HG03575 (cell line): ENCODE data around the gene ELMO1.

Source experiments
- ATAC-seq: cut with Tn5 transposase; IDR thresholded peaks from one replicate; pipeline ENCODE4 v1.9.1; 2021; ENCODE audit not compliant: unreplicated experiment, insufficient number of reproducible peaks, low FRiP score; ENCODE audit errors: extremely low read depth

ELMO1 gene

DNA sequence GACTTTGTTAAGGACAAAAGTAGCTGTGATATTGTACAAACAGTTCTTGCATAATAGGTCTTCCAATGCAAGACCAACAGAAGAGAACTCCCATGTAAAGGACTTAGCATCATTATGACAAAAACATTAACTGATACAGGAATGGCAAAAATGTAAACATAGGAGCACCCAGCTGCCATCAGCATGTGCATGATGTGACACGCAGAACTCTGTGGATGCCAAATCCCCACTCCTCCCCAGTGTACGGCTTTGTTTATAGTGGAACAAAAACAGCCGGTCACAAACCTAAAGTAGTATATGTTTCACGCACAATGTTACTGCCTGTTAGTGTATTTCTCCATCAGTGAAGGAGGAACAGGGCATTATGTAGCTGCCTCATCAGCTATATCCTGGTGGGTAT is 408.3 kb downstream of the ELMO1 start:
- no peak for ATAC-seq

DNA sequence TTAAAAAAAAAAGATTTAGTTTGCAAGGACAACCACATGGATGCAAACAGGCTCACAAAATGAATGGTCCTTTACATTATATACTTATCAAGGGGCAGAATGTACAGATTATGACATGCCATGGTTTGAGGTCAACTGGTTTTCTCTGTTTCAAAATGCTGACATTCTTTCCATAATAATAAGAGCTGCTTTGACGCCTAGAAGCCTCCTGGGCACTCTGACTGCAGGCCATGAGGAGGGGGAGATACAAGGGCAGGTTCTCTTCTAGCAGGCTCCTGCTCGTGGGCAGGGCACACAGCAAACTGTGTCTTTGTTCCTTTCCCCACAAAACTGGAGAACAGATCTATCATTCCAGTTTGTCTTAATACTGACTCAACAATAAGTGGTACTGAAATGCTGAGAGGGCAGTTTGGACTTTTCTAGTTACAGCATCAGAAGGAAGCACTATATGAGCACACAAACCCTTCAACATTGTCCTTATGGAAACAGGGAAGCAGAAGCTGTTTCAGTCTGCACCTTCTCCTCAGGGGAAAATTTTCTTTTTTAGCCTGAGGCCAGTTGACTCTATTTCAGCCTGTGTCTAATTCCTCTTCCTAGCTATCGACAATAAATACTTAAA is 409.4 kb downstream of the ELMO1 start:
- no peak for ATAC-seq

DNA sequence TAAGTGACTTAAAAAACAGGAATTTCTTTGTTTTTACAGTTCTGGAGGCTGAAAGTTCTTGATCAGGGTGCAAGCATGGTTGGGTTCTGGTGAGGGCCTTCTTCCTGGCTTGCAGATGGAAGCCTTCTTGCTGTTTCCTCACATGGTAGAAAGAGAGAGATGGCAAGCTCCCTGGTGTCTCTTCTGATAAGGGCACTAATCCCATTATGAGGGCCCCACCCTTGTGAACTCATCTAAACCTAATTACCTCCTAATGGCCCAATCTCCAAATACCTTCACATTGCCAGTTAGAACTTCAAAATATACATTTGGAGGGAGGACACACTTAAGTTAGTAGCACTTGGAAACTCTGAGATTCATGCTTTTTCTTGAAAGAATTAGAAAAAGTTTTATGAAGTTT is 410.0 kb downstream of the ELMO1 start:
- no peak for ATAC-seq

DNA sequence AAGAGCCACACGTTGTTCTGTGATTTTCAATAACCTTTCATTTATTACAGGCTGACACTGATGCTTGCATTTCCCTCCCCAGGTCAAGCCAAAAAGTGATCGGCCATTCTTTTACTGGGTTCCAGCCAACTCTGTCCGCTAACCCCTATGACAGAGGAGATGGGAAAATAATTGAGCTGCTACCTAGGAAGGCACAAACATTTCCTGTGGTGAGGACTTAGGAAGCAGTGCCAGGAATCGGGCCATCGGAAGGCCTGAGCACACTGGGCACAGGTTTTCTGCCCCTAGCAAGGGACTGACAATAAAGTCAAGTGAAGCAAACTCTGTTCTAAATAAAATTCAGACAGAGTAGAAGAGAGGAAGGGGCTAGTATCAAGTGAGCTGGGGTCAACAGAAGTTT is 411.4 kb downstream of the ELMO1 start:
- ATAC-seq = no peak

DNA sequence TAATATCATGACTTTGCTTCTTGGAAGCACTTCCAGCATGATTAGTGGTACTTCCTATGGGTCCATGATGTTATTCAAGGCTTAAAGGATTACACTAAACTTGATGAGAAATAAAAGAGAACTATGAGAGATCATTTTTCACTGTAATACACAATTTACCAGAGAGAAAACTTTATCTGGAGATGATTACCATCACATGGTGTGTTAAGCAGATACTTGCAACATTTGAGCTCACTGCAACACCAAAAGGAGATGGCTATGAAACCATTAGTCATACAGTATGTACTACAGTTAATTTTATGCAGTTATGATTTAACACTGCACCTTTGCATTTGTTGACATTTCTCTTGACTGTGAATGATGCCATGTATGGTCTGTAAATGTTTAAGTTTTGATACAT is 413.0 kb downstream of the ELMO1 start:
- ATAC-seq = no peak

DNA sequence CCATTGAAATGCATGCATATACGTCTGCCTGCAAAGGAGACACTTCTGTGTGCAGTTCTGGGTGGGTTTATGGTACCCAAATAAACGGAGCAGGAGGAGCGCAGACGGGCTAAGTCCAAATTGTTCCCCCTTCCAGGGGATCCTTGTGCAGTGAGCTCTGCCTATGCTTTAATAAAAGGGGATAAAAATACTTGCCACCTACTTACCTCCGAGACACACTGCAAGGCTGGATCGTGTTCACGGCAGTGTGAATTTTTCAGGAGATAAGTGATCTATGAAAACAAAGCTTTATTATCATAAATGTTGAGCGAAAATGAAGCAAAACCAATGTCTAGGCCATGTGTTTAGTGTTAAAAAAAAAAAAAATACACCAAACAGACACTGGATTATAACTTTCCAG is 415.5 kb downstream of the ELMO1 start:
- ATAC-seq = no peak

DNA sequence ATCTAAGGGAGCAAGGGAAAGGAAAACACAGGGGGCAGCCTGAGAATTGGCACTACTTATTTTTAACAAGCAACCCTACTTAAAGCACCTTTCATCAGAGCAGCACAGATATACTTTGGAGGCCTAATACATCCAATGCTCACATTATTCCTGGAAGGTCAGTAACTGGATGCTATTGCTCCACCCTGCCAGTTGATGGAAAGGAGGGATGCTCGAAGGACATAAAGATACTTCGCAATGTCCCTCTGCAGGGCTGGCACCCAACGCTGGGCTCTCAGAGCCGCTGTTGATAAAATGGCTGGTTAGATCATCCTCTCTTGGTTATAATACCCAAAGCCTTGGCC is 416.4 kb downstream of the ELMO1 start:
- no peak for ATAC-seq

DNA sequence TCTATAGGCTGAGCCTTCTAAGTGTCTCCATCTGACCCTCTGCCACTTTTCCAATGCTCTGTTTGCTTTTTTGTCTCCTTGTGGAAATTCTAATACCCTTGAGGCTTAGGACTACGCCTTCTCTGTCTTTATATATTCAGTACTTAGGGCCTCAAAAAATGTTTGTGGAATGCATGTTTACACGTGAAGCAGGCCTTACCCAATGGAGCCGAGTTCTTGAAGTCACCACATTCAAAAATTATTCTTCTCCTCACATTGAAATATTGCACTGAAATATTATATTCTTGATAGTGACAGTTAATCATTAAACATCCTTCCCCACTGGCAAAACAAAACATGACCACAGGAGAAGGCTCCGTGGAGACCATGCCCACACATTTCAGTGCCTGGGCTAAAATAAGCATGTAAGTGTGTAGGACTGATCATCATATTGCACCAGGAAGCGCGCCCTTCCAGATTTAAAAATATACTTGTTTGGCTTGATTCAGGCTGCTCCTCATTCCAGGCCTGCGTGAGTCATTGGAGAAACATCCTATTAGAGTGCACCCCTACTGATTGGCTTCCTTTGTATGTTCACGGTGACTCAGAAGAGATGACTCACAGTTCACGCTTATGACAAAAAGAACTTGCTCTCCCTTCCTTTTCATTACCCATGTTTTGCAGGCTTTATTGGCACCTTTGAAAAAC is 416.9 kb downstream of the ELMO1 start:
- ATAC-seq = no peak

DNA sequence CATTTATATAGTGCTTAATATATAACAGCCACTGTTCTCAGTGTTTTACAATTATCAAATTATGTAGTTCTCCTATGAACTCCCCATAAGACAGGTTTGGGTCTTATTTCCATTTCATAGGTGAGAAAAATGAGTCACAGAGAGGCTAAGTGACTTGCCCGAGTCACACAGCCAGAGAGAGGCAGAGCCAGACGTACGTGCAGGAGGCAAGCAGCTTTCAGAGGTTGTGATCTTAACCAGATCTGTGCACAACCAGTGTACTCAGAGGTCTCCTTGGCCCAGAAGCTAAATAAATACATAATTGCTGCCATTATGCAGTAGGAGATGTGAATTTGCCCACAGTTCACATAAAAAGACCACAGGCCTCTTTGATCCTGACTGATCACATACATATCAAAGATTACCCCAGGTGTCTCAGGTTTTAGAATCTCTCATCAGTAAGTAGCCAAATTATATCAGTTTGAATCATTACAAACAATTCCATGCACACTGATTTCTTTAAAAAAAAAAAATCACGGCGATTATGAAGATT is 419.7 kb downstream of the ELMO1 start:
- no peak for ATAC-seq

DNA sequence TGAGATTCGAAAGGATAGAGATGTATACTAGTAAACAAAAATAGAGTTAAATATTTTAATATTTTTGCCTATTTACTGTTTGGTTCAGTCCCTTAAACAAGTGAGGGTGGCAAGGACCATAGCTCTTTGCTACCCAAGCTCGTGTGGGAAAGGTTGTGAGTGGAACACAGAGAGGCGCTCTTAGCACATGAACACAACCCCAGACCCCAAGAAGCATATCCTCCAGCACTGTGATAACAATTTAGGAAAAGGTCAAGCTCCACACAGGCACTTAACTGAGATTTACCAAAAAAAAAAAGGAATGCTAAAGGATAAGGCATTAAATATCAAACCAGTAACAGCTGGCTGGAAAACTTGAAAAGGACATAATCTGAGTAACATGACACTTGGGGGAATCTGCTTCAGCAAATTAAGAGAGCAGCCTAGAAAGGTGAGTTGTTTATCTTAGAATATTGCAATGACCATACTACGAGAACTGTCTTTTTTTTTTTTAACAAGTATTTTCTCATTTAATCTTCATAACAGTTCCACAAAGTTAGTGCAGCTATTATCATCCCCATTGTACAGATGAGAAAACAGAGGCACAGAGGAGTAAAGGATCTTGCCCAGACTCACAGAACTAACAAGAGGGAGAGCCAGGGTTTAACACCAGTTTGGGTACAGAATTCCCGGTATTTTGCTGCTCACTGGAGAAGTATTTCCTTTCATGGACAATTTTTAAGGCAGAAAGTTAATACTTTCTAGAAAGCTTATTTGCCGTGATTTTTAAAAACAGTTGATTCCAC is 420.9 kb downstream of the ELMO1 start:
- ATAC-seq = no peak

DNA sequence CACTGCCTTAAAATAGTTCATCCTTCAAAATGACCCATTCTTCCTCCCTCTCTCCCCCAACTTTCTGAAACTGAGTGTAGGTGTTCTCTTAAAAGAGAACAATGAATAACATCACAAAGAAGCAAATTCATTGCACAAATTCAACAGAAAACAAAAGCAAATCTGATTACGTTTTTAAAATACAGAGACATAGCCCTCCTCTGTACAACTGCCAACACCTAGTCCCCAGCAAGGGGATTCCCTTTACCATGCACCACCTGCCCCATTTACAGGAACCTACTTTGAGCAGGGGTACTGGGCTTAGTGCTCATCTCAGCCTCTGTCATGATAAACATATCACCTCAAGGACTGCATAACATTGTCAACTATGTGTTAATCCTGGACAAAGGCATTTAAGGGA is 421.6 kb downstream of the ELMO1 start:
- no peak for ATAC-seq

DNA sequence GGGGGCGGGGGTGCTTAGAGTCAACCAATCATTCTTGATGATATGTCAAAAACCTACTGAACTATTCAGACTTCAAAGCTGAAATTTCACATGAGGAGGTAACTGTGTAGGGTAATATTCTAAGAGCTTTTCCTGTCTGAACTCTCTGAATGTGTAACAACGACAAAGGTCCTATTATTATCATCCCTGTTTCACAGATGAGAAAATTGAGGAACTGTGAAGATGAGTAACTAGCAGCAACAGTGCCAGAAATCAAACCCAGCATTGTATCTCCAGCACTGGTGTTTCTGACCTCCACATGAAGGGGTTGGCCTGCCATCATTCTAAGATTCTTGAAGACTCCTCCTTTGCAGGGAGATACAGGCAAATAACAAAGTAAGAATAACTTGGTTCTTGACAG is 429.7 kb downstream of the ELMO1 start:
- no peak for ATAC-seq

DNA sequence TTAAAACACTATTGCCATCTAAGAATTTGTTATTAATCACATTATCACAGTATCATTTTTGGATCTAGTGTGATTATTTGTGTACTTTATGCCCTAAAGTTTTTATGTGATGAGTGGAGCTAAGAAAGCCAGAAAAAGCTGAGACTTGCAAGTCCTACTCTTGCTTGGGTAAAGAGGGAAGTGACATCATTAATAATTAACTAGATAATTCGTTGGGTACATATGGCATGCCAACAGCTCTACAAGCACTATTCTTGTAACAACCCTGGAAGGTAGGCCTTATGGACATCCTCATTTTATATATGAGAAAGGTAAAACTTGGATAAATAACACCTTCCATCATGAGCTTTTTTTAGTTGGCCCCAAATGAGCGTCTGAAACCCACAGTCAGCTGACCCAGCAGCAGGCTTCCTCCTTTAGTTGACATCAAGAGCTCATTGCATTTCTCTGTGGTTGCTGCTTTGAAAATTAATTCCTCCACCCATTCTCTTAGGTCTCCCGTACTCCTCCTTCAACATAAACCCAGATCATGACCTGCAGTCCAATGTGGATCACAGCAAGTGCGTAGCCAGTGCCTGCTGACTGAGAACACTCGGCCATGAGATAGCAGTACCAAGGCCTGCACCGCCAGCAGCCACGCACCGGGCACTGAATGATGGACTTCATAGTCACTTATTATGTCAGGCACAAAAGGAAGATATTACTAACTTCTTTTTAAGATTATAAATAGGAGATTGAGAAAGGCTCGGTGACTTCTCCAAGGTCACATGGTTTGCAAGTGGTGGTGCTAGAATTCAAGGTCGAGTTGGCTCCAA is 432.4 kb downstream of the ELMO1 start:
- ATAC-seq = no peak

DNA sequence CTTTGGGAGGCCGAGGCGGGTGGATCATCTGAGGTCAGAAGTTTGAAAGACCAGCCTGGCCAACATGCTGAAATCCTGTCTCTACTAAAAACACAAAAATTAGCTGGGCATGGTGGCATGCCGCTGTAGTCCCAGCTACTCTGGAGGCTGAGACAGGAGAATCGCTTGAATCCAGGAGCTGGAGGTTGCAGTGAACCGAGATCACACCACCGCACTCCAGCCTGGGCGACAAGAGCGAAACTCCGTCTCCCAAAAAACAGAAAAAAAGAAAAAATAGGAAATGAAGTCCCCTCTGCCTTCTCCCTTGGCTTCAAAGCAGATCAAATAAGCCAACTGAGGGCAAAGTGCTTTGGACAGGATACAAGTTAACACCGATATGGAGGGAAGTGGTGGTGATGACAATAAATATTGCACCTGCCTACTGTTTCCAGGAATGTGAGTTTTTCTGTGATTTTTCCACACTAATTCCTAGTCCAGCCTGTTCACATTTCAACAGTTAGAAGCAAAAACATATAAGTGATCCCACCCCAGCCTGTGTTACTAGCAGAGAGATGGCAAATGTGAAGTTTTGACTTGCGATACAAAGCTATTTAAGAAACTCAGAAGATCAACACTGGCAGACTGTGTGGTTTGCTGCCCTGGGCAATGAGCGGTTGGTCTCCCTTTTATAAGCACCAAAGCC is 433.2 kb downstream of the ELMO1 start:
- ATAC-seq = no peak

DNA sequence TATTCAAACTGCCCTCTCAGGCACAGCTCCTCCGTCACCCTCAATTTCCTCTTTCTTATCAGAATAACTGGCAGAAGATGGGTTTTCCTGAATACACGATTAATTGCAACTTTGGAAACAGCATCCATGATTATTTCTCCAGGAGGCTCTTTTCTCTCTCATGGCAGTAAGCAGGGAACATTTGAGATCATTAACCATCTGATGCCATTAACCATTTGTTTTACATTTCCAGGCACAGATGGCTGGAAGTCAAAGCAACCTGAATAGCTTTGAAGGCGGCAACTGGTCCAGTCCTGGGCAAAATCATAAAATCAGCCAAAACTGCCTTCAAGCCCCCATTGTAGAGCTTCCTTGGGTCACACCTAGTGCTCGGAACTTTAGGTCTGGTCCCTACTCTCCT is 434.9 kb downstream of the ELMO1 start:
- ATAC-seq = no peak

DNA sequence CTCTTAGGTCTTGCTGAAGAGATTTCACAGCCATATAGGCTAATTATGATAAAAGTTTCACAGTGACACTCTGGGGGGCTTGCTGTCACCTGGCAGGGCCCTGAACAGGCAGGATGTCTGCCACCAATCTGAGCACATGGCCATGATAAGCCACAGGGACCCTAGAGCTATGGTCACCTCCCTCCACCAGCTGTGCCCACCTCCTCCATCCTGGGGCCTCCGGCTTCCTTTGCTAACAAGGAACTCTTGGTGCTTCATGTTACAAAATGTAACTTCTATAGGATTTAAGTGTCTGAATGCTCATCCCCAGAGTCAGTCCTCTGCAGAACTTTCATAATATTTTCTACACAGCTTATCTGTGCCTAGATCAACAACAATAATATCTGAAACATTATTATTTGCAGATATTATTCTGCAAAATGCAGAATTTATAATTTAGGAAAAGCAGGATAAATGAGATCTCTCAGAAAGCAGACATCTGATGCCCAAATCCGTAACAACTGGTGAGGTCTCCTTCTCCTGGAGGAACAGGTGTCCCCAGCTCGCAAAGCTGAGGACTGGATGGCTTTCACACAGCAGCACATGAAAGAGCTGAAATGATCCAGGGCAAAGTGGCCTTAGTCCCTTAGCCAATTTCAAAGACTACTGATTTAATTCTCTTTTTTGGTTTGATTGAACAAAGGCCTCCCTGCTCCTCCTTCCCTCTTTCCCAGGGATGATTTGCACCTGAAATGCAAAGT is 437.3 kb downstream of the ELMO1 start:
- no peak for ATAC-seq

DNA sequence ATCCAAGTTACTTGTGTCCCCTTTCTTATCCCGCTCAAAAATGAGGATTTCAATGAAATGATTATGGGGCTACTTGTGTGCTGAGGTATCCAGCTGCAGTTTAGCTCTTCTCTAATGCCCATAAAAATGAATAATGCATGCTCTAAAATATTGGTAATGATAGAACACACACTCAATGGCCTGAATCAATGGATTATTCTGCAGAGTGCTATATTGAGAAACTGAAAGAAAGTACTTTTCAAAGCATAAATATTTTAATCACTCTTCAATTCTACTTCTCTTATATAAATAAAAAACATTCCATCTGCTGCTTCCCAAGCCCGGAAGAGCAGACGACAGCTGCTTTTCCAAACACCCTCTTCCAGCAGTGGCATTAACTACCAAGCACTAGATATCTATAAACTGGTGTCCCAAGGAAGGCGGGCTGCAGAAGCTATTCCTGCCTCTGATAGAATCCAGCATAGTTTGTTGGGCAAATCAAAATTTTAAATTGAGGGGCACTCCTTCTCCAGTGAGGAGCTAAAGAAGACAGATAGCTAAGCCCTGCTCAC is 439.5 kb downstream of the ELMO1 start:
- ATAC-seq = no peak

DNA sequence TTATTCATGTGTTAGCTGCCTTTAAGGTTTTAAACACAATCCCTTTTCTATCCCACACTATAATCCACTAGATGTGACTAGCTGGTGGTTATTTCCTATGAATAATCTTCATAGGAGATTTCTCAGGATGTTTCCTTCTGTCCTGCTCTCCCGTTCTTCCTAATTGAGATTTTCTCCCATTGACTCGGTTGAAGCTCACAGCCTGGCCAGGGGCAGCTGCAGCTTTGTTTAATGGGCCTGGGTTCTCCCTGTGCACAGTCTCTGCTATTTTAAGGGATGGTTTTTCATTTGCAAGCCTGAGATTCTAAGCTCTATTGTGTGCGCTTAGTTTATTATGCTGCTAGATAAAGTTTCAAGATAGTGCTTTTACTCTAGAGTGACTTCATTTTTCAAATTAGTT is 441.0 kb downstream of the ELMO1 start:
- ATAC-seq = no peak
